Pancreas (tissue), 10 donors: ENCODE results near the gene NYAP1. TPM values are rescaled to one million over a fixed set of nuclear protein-coding genes. Genes with fewer than 3 reads are reported as not detected.

Source experiments
- ATAC-seq, 4 donors: fragments of 200-7000 bp; cut with Tn5 transposase; one replicate each; pipeline versions ENCODE4 v1.8.0 to v1.9.1; 2020; ENCODE audit warnings: mild to moderate bottlenecking in 4 of 4, moderate library complexity in 4 of 4
- DNase-seq, 6 donors: peaks; one replicate each; pipeline ENCODE4 v3.0.0-alpha.2; 2020
- FAIRE-seq: peaks from 2 replicates; lab custom pipeline; 2012; peaks lifted over from hg19 to GRCh38; lab: Jason Lieb, UNC
- H3K27ac ChIP-seq, 4 donors: fragments of 200-600 bp; sonication (generic); 1 replicate in 3 of 4; 2 replicates in 1 of 4; pipeline versions ENCODE4 v1.5.0 to v1.8.0; 2020
- H3K27me3 ChIP-seq, 4 donors: fragments of 200-600 bp; one replicate each; pipeline ENCODE4 v1.8.0; 2021
- H3K36me3 ChIP-seq, 3 donors: fragments of 200-600 bp; sonication (generic) in 1 of 3; one replicate each; pipeline versions ENCODE4 v1.5.0 to v1.8.0; 2020 to 2021
- H3K4me1 ChIP-seq, 3 donors: fragments of 200-600 bp; one replicate each; pipeline ENCODE4 v1.8.0; 2021
- H3K4me3 ChIP-seq, 4 donors: fragments of 200-600 bp; sonication (generic) in 2 of 4; one replicate each; pipeline versions ENCODE4 v1.5.0 to v1.8.0; 2020 to 2021
- H3K9me3 ChIP-seq, 4 donors: fragments of 200-600 bp; one replicate each; pipeline ENCODE4 v1.8.0; 2021
- WGBS, 2 donors: extraction: QIAGEN DNeasy Blood & Tissue Kit; methylation state at CpG; one replicate each; pipeline ENCODE4 v1.1.7; 2013; 5-methylcytosine and 5-hydroxymethylcytosine counted together
- intact Hi-C, 3 donors: fragments of 100-400 bp; cut with DNase I; formaldehyde crosslinking; loops; one replicate each; pipeline versions ENCODE4 v1.11.1 to v1.14.2; 2022
- polyA plus RNA-seq, 2 donors: library from polyadenylated mRNA; stranded (reverse); fragments of 200-250 nt; gene quantifications; one replicate each; pipeline ENCODE4 v1.2.3, GENCODE V29; 2013
- total RNA-seq, 6 donors: library from RNA; stranded (reverse); fragmentation: NEBNext Ultra II Directional in 4 of 6; extraction: Animal tissue kit (Norgen Biotek cat#: 25700) in 4 of 6; gene quantifications; one replicate each; pipeline versions ENCODE4 v1.2.1 to v1.2.4, GENCODE V29; 2021 to 2023
- TF ChIP-seq, protein P1 (sequence below), 4 donors: fragments of 200-600 bp; sonication (generic) in 3 of 4; IDR thresholded peaks; one replicate each; pipeline versions ENCODE4 v1.5.0 to v1.8.0; 2021; ENCODE audit warnings: antibody characterized with exemption in 4 of 4
- donor health status: healthy with polysubstance abuse.
- donor health status: DM: no; HTN: no; CAD: no; lungs with moderate emphysema.
- donor health status: DM: no; HTN: no; CAD: no.
- donor health status: control.
- donor health status: control.
- donor health status: Bipolar disorder and iron deficiency.
- donor health status: DM: yes; HTN: yes; CAD: no.
- donor health status: DM: no; HTN: no; CAD: no.
- donor health status: DM: no; HTN: no; CAD: no.
- donor health status: DM: yes; HTN: yes; CAD: no.

The NYAP1 gene
- total and polyA plus RNA-seq, 8 donors, result 0.25 to 4.8 (median 0.96) TPM

DNA sequence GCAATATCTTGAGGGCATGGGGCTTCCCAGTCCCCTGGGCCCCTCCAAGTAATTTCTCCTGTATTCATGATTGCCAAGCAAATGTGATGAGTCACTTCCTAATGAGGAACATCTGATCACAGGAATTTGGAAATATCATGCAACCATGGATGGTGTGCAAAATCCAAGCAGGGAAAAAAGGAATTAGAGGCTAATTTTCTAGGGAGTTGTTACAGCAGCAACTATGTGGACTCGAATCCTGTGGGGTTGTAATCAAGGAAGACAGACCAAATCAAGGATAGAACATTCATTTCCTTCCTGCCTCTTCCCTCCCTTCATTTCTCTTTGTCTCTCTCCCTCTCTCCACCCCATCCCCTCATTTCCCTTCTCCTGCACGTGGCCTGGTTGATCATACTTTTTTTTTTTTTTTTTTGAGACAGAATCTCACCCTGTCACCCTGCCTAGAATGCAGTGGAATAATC, 31.4 kb downstream of the NYAP1 start:
- H3K9me3 ChIP-seq, result no peaks in the 10 kb centered on the region
- TF ChIP-seq, protein P1, sequence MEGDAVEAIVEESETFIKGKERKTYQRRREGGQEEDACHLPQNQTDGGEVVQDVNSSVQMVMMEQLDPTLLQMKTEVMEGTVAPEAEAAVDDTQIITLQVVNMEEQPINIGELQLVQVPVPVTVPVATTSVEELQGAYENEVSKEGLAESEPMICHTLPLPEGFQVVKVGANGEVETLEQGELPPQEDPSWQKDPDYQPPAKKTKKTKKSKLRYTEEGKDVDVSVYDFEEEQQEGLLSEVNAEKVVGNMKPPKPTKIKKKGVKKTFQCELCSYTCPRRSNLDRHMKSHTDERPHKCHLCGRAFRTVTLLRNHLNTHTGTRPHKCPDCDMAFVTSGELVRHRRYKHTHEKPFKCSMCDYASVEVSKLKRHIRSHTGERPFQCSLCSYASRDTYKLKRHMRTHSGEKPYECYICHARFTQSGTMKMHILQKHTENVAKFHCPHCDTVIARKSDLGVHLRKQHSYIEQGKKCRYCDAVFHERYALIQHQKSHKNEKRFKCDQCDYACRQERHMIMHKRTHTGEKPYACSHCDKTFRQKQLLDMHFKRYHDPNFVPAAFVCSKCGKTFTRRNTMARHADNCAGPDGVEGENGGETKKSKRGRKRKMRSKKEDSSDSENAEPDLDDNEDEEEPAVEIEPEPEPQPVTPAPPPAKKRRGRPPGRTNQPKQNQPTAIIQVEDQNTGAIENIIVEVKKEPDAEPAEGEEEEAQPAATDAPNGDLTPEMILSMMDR (IDR thresholded peaks at IDR 0.05), result no peak
- H3K27ac ChIP-seq, result no peak overlapping the region
- peak in 1 of 4 donors; percentile 45 for ATAC-seq
- no peak for DNase-seq
- no peaks in the 10 kb centered on the region for H3K27me3 ChIP-seq
- no peak for FAIRE-seq
- no peaks in the 10 kb centered on the region for H3K36me3 ChIP-seq
- H3K4me3 ChIP-seq, result no peak overlapping the region
- intact Hi-C loops, result no loop called here
- 35 to 51% methylated on average over 2 of the region's 2 CpGs for WGBS, 2 donors
- no peaks in the 10 kb centered on the region for H3K4me1 ChIP-seq

DNA sequence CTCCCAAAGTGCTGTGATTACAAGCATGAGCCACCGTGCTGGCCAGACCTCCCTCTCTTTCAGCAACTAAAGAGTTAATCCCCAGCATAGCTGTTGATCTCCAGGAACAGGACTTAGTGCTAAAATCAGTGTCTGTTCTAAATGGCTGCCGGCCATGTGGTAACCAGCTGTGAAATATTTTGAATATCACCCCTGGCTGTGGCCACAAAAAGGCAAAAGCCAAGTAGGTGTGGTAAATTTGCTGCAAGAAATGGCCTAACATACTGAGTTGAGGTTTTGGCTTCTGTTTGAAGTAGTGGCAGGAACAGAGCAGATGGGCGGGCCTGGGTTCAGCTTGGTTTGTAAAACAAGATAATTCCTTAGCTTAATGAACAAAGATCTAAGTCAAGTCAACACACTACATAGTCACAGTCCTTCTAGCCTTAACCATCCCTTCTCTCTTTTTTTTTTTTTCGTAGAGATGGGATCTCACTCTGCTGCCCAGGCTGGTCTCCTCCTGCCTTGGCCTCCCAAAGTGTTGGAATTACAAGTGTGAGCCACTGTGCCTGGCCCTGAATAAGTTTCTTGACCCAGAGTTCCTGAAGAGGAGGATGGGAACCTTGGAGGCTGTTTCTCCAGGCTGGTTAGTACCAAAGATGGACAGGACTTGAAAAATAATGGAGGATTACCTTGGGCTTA, 32.5 kb downstream of the NYAP1 start:
- TF ChIP-seq, protein P1 (IDR thresholded peaks at IDR 0.05), result no peak
- Histone ChIP-seq H3K27me3 (no peaks in the 10 kb centered on the region), H3K9me3 (no peaks in the 10 kb centered on the region), H3K4me3 (no peak overlapping the region), H3K27ac (no peak overlapping the region), H3K4me1 (no peaks in the 10 kb centered on the region), H3K36me3 (no peaks in the 10 kb centered on the region)
- 66 to 78% methylated on average over 4 of the region's 4 CpGs for WGBS, 2 donors
- intact Hi-C loops, result no loop called here
- ATAC-seq (peak in 3 of 4 donors; percentile 35 to 75 (median 48)), FAIRE-seq (no peak), DNase-seq (no peak)

DNA sequence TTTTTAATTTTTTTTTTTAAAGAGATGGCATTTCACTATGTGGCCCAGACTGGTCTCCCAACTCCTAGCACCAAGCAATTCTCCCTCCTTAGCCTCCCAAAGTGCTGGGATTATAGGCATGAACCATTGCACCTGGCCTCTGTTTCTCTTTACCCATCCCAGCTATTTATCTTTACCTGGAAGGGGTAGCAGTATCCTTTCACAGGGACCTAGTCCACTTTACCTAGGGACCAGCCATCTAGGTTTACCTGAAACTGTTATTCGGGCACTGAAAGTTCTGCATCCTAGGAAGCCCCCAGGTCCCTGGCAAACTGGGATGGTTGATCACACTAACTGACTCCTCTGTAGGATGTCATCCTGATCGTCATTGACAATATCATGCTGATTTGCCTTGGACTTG, 33.6 kb downstream of the NYAP1 start:
- intact Hi-C loops, result no loop called here
- Histone ChIP-seq H3K27me3 (no peaks in the 10 kb centered on the region), H3K4me1 (no peaks in the 10 kb centered on the region), H3K27ac (no peak overlapping the region), H3K4me3 (no peak overlapping the region), H3K9me3 (no peaks in the 10 kb centered on the region), H3K36me3 (no peaks in the 10 kb centered on the region)
- DNase-seq (no peak), FAIRE-seq (no peak), ATAC-seq (no peak)
- 63 to 77% methylated on average over 2 of the region's 2 CpGs for WGBS, 2 donors
- TF ChIP-seq, protein P1 (IDR thresholded peaks at IDR 0.05), result no peak

DNA sequence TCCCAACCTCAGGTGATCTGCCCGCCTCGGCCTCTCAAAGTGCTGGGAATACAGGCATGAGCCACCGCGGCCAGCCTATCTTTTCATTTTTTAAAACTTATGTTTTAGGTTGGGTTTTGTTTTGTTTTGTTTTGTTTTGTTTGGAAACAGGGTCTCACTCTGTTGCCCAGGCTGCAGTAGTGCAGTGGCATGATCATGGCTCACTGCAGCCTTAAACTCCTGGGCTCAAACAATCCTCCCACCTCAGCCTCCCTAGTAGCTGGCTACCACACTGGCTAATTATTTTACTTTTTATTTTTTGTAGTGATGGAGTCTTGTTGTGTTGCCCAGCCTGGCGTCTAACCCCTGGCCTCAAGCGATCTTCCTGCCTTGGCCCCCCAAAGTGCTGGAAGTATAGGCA, 35.9 kb downstream of the NYAP1 start:
- ATAC-seq (no peak), DNase-seq (no peak), FAIRE-seq (no peak)
- Histone ChIP-seq H3K9me3 (no peaks in the 10 kb centered on the region), H3K36me3 (no peaks in the 10 kb centered on the region), H3K27ac (no peak overlapping the region), H3K4me1 (no peaks in the 10 kb centered on the region), H3K27me3 (no peaks in the 10 kb centered on the region), H3K4me3 (no peak overlapping the region)
- 82 to 85% methylated on average over 6 of the region's 6 CpGs for WGBS, 2 donors
- intact Hi-C loops, result no loop called here
- TF ChIP-seq, protein P1 (IDR thresholded peaks at IDR 0.05), result no peak

DNA sequence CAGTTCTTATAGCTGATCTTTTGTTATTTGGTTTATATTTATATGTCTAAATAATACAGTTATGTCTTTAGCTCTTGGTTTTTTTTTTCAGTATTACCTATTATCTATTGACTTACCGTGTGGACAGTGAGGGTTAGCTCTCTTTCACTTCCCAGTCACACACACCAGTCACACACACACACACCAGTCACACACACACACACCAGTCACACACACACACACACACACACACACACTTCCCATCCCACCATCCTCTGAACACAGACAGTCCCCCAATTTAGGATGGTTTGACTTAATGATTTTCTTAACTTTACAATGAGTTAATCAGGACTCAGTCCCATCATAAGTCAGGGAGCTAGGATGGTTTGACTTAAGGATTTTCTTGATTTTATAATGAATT, 36.4 kb downstream of the NYAP1 start:
- Histone ChIP-seq H3K9me3 (no peaks in the 10 kb centered on the region), H3K27ac (no peak overlapping the region), H3K4me3 (no peak overlapping the region), H3K27me3 (no peaks in the 10 kb centered on the region), H3K4me1 (no peaks in the 10 kb centered on the region), H3K36me3 (no peaks in the 10 kb centered on the region)
- no peak for FAIRE-seq
- intact Hi-C loops, result no loop called here
- no peak for DNase-seq
- WGBS, 2 donors, result 32 to 33% methylated on average over 1 of the region's 1 CpG
- ATAC-seq, result no peak
- TF ChIP-seq, protein P1 (IDR thresholded peaks at IDR 0.05), result no peak
